DND-41 (cell line): ENCODE measurements around the gene PHACTR1.

Experiments used
- CTCF ChIP-seq: IDR thresholded peaks from 2 replicates; pipeline ENCODE4 v1.5.1; 2012; ENCODE audit warnings: borderline replicate concordance, low read length, moderate library complexity, mild to moderate bottlenecking; ENCODE audit not compliant: poor library complexity, severe bottlenecking; ENCODE audit errors: extremely low read depth
- EZH2 ChIP-seq: IDR thresholded peaks from 3 replicates; pipeline ENCODE4 v1.6.1; 2012; ENCODE audit warnings: borderline replicate concordance, low read depth, mild to moderate bottlenecking, moderate library complexity, low read length, inconsistent platforms; ENCODE audit not compliant: severe bottlenecking

GRCh38 chr6:13101985-13102384 is 385.4 kb downstream of the PHACTR1 start:
- TF ChIP-seq EZH2 (no peak), CTCF (no peak)
